ENCODE results near the gene CCT6B.

CCT6B gene

DNA sequence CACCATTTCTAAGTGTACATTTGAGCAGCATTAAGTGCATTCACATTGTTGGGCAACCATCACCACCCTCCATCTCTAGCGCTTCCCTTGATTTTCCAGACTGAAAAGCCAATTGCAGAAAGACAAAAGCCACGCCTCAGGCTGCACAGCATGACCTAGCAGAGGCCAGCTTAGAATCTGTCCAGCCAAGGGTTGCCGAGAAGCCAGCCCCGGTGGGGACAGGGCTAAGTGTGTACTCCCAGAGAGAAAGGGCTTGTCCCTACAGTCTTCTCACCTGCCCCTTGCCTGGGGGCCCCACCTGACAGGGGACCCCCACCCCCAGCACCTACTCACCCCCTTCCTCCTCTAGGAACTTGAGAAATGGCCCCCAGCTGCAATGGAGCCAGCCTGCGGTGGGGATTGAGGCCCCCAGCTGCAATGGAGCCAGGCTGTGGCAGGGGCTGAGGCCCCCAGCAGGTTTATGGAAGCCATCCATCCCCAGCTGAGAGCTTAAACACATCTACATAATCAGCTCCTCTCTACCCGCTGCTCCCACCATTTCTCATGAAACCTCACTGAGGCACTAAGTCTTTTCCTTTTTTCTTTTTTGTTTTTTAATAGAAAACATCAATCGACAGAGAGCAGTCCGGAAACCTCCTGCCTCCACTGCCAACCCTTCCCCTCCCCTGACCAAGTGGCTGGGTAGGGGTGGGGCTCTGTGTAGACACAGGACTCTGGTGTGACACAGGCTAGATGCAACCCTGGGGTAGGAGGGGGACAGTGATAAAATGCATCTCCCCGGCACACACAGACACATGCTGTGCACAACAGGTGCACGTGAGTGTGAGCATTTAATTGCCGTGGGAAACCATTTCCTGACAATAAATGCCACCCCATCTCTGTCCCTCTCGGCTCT is 77.9 kb downstream of the CCT6B start:
- no peak for DNase-seq

DNA sequence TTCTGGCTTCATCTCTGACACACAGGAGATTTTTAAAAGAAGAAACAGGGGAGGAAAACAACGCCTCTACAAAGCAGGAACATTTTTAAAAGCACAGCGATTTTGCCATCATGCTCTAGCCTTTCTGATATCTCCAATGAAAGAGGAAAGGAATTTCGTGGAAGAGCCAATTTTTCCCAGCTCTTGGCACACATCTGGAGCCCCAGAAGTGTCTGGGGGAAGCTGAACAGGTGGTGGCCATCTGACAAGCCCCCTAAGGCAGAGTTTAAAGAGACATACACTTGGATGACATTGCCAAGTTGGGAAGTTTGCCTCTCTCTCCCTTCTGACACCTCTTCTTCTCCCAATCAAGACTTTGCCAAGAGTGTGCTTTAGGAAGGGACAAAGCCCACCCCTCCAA is 82.1 kb downstream of the CCT6B start:
- DNase-seq: no peak

Data from NCI-H446 treated with DMSO at 0.1 percent for 48 hours (cell line).